Eye (tissue), 1 donor: ENCODE results near the gene HDAC6.
"Not testable (repeated sequence)": the region's sequence is repeated elsewhere in the genome, so short reads cannot be mapped to it uniquely, and the experiment has no call there.

Source experiments
- DNase-seq: peaks from one replicate; pipeline ENCODE4 v3.0.0-alpha.2; 2015

The HDAC6 gene

GRCh38 chrX:48790477-48790876 is 11.4 kb upstream of the HDAC6 start:
- DNase-seq, result no peak

DNA sequence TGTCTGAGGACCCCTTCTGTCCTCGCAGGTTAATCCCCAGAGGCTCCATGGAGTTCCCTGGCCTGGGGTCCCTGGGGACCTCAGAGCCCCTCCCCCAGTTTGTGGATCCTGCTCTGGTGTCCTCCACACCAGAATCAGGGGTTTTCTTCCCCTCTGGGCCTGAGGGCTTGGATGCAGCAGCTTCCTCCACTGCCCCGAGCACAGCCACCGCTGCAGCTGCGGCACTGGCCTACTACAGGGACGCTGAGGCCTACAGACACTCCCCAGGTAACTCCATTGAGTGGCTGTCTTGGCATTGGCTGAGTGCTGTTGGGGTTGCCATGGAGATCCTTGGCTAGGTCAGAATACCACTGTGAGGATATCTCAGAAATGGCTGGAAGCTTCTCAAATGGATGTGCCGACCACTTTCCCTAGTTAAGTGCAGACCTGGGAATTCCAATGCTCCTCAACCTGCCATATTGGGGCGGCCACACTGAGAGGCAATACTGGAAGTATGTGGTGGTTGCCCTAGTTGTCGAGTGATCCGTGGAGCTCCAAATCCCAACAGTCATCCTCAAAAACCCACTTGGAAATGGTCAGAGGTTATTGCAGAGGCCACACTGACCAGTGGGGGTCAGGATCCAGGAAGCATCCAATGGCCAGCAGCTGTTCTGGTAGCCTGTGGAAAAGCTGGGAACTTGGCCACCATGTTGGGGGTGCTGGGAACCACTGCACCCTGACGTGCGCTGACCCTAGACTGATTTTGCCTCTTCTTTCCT is 10.6 kb upstream of the HDAC6 start:
- no peak for DNase-seq

DNA sequence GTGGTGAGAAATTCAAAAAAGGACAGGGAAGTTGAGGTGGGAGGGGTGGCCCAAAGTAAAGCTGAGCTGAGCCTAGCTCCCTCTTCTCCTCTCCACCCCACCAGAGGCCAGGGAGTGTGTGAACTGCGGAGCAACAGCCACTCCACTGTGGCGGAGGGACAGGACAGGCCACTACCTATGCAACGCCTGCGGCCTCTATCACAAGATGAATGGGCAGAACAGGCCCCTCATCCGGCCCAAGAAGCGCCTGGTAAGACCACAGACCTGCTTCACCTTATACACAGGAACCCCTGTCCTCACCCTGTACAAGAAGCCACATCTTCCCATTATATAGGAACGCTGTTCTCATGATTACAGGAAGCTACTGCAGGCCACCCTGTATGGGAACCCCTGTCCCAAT is 9.6 kb upstream of the HDAC6 start:
- DNase-seq, result no peak

- DNase-seq, result no peak
Measured at GRCh38 chrX:48793935-48794334, 7.9 kb upstream of the HDAC6 start.

GRCh38 chrX:48794340-48794910 is 7.4 kb upstream of the HDAC6 start:
- DNase-seq, result no peak

DNA sequence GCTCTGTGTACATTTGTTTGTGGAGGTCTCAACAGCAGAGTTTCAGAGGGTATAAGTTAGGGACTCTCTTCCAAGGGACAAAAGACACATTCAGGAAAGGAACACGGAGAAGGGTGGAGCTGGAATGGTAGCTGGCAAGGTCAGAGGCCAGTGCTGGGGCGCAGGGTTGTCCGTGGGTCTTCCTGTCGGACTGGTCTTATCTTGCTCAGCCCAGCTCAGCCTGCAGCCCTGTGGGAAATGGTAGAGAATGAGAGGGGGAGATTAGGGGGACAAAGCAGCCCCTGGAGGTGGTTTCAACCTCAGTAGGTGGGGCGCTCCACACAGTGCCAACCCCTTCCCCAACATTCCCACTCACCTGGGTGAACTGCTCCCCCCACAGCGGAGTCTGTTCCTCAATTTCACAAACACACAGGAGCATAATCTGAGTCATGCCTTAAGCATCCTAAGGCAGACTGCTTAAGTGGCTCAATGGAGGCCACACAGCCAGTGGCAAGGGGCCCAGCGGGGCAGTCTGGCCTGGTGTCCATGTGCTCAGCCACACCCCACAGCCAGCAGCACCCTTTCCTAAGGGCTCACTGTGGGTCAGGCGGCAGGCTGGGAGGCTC is 6.9 kb upstream of the HDAC6 start:
- no peak for DNase-seq

- DNase-seq, result no peak
Measured at GRCh38 chrX:48798318-48798717, 3.5 kb upstream of the HDAC6 start.

- DNase-seq, result no peak
Measured at GRCh38 chrX:48800574-48801279, 1.1 kb upstream of the HDAC6 start.

DNA sequence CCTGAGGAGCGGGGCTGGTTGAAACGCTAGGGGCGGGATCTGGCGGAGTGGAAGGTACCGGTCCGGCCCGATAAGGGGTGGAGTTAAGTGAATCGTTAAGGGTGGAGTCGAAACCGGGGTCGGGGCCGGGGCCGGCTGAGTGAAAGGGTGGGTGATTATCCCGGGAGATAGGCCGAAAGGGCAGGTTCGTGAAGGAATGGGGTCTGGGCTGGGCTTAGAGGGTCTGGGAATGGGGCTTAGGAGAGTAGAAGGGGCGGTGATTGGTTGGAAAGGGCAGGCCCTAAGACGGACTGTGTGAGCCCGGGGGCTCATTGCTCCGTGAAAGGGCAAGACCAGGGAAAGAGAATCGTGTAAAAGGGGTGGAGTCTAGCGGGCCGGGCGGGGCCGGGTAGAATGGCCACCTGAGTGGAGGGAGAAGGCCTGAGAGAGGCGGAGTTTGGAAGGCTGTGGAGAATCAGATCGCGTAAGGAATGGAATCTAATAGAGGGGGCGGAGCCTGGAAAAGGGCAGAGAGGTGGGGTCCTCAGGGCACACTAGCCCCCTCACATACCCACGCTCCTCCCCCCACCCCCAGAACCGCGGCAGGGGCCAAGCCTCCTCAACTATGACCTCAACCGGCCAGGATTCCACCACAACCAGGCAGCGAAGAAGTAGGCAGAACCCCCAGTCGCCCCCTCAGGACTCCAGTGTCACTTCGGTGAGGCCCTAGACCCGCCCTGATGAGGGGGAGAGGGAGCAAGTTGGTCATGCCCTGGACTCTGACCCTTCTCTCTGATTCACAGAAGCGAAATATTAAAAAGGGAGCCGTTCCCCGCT is 430 bp downstream of the HDAC6 start:
- DNase-seq, result peak; percentile 88

- DNase-seq, result no peak
Measured at GRCh38 chrX:48802905-48803200, 986 bp downstream of the HDAC6 start.

- no peak for DNase-seq
Measured at GRCh38 chrX:48806081-48806480, 4.2 kb downstream of the HDAC6 start.

GRCh38 chrX:48813644-48814043 is 11.8 kb downstream of the HDAC6 start:
- no peak for DNase-seq

DNA sequence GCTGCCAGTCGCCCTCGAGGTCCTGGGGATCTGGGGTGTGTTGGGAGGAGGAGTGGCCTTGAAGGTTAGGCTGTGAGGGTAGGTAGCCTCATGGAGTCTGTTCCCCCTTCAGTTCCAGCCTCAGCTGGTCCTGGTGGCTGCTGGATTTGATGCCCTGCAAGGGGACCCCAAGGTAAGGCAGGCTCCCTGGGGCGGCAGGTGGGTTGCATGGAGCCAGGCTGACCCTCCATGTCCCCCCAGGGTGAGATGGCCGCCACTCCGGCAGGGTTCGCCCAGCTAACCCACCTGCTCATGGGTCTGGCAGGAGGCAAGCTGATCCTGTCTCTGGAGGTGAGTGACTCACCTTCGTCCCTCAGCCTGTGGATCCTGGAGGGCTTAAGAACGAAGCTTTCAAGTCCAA is 12.9 kb downstream of the HDAC6 start:
- no peak for DNase-seq

DNA sequence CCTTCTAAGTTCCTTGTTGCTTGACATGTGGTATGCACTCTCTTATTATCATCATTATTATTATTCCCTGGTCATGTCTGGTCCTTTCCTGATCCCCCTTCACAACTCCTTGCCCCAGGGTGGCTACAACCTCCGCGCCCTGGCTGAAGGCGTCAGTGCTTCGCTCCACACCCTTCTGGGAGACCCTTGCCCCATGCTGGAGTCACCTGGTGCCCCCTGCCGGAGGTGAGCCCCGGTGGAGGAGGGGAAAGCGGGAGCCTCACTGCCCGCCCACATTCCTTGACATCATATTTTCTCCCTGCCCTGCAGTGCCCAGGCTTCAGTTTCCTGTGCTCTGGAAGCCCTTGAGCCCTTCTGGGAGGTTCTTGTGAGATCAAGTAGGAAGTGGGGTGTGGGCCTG is 13.4 kb downstream of the HDAC6 start:
- DNase-seq, result no peak

DNA sequence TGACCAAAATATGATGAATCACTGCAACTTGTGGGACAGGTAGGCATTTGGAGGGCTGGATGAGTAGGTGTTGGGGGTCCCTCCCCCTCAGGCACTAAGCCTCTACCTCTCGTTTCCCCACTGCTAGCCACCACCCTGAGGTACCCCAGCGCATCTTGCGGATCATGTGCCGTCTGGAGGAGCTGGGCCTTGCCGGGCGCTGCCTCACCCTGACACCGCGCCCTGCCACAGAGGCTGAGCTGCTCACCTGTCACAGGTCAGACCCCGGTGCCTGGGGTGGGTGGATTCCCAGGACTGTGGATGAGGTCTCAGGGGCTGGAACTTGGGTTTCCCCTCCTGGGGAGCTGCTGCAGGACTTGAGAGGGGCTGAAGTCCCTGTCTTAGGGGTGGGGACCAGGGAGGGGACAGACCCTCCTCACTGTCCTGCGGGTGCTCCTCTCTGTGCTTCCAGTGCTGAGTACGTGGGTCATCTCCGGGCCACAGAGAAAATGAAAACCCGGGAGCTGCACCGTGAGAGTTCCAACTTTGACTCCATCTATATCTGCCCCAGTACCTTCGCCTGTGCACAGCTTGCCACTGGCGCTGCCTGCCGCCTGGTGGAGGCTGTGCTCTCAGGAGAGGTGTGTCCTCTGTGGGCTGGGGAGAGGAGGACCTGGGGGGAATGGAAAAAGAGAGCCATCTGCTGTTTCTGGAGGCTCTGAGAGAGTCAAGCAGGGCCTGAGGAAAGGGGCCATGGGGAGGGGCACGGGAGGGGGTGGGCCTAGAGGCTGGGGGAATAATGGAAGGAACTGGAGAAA is 14.3 kb downstream of the HDAC6 start:
- no peak for DNase-seq

GRCh38 chrX:48818098-48818497 is 16.2 kb downstream of the HDAC6 start:
- no peak for DNase-seq

- DNase-seq, result no peak
Measured at GRCh38 chrX:48818866-48819265, 17.0 kb downstream of the HDAC6 start.

DNA sequence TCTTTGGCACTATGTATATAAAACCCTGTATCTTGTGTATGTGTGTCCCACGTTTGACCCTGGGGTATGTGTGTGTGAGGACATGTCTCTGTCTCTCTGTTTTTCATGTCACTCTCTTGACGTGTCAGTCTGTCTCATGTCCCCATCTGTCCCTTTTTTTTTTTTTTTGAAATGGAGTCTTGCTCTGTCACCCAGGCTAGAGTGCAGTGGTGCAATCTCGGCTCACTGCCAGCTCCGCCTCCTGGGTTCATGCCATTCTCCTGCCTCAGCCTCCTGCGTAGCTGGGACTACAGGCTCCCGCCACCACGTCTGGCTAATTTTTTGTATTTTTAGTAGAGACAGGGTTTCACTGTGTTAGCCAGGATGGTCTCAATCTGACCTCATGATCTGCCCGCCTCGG is 17.5 kb downstream of the HDAC6 start:
- DNase-seq, result not testable (repeated sequence)

DNA sequence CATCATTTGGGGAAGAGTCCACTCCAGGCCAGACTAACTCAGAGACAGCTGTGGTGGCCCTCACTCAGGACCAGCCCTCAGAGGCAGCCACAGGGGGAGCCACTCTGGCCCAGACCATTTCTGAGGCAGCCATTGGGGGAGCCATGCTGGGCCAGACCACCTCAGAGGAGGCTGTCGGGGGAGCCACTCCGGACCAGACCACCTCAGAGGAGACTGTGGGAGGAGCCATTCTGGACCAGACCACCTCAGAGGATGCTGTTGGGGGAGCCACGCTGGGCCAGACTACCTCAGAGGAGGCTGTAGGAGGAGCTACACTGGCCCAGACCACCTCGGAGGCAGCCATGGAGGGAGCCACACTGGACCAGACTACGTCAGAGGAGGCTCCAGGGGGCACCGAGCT is 21.2 kb downstream of the HDAC6 start:
- DNase-seq, result no peak

DNA sequence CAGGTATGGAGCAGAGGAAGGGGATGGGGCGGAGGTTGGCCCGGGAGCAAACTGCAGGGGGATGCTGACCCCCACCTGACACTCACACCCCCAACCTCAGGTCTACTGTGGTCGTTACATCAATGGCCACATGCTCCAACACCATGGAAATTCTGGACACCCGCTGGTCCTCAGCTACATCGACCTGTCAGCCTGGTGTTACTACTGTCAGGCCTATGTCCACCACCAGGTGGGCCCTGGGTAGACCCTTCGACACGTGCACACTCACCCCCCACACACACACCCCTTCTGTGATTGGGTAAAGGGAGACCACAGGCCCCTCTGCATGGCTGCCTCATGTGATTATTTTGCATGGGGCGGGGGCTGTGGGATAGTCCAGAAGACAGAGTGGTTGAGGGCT is 22.2 kb downstream of the HDAC6 start:
- DNase-seq, result no peak

DNA sequence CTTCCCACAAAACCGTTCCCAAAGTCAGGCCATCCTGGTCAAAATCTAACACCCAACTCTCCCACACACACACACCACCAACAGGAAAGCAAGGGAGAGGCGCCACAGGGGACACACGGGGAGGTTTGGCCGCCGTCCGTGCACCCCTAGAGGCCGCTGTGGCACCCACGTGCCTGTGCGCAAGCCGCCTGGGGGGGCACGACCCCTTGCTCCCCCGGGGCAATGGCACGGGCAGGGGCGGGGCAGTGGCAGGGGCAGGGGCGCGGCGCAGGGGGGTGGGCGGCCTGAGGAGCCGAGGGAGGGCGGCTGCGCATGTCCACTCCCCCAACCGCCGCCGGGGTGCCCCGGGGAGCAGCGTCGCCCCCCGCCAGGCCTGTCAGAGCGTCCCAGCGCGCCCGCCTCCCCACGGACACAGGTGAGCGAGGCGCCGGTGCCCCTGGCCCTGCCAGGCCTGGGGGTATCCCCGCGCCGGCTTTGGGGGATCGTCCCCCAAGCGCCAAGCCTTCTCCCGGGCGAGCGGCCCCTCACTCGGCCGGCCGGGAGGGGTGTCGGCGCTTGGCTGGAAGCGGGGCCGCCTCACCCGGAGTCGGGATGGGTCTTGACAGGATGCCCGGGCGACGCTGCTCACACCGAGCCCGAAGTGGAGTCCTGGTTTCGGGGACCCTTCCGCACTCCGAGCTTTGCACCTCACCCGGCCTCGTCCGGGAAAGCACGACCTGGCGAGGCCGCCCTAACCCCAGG is 24.4 kb downstream of the HDAC6 start, which contains the start of gene ERAS:
Gene ERAS (plus strand): TSS at position 379 of the 741 bp plus-strand sequence. CDS start 2,611 bp downstream, outside the sequence.
- DNase-seq, result no peak
